ENCODE results near the gene LRPPRC. TPM values are rescaled to one million over a fixed set of nuclear protein-coding genes. Genes with fewer than 3 reads are reported as not detected.
"Not testable (repeated sequence)": the region's sequence is repeated elsewhere in the genome, so short reads cannot be mapped to it uniquely, and the experiment has no call there.

The LRPPRC gene
- total and polyA plus RNA-seq, 4 donors: 71.6 to 132 (median 92.5) TPM

- H3K36me3 ChIP-seq (ENCODE audit: control insufficient read depth, insufficient read depth, low read length): peaks cover 2% of the 10 kb centered on the region
- WGBS (ENCODE audit: insufficient coverage): no CpG with 5 or more reads among the region's 4 CpGs
- DNase-seq (ENCODE audit: low read depth in 4 of 6, low spot score in 6 of 6): no peak
- no peaks in the 10 kb centered on the region for H3K27me3 ChIP-seq (ENCODE audit: control insufficient read depth, insufficient read depth, low read length)
- no peaks in the 10 kb centered on the region for H3K9me3 ChIP-seq (ENCODE audit: control insufficient read depth, insufficient read depth, low read length)
- no peaks in the 10 kb centered on the region for H3K4me1 ChIP-seq (ENCODE audit: control insufficient read depth, insufficient read depth, low read length)
- H3K4me3 ChIP-seq (ENCODE audit: low read depth, low read length): no peak overlapping the region
- no peak overlapping the region for H3K27ac ChIP-seq (ENCODE audit: low read depth, low read length)
These were observed 61.2 kb downstream of the LRPPRC start for GRCh38 chr2:43934567-43934966.

GRCh38 chr2:43931293-43931692, 64.5 kb downstream of the LRPPRC start:
- H3K36me3 ChIP-seq (ENCODE audit: control insufficient read depth, insufficient read depth, low read length): peaks cover 2% of the 10 kb centered on the region
- no peaks in the 10 kb centered on the region for H3K9me3 ChIP-seq (ENCODE audit: control insufficient read depth, insufficient read depth, low read length)
- no peak overlapping the region for H3K4me3 ChIP-seq (ENCODE audit: low read depth, low read length)
- H3K27me3 ChIP-seq (ENCODE audit: control insufficient read depth, insufficient read depth, low read length): no peaks in the 10 kb centered on the region
- no peaks in the 10 kb centered on the region for H3K4me1 ChIP-seq (ENCODE audit: control insufficient read depth, insufficient read depth, low read length)
- WGBS (ENCODE audit: insufficient coverage): no CpG with 5 or more reads among the region's 3 CpGs
- DNase-seq (ENCODE audit: low read depth in 4 of 6, low spot score in 6 of 6): no peak
- H3K27ac ChIP-seq (ENCODE audit: low read depth, low read length): no peak overlapping the region

DNA sequence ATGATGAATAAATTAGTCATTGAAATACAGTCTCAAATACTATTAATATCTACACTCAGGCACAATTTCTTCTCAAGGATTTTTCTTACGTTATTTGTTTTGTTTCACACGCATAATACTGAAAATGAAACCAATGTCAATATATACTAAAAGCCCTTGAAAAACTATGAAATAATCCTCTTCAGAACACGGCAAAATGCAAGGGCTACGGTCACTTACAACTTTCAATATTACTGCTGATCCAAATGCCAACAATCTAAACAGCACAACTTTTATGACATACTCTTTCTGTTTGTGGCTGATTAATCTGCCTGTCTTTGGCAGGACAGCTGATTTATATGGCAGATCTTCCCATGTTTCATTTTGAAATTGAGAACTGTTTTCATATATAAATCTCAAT, 68.3 kb downstream of the LRPPRC start:
- H3K4me1 ChIP-seq (ENCODE audit: control insufficient read depth, insufficient read depth, low read length): no peaks in the 10 kb centered on the region
- DNase-seq (ENCODE audit: low read depth in 4 of 6, low spot score in 6 of 6): no peak
- WGBS (ENCODE audit: insufficient coverage): 100% methylated on average over 3 of the region's 4 CpGs
- H3K27ac ChIP-seq (ENCODE audit: low read depth, low read length): no peak overlapping the region
- H3K27me3 ChIP-seq (ENCODE audit: control insufficient read depth, insufficient read depth, low read length): no peaks in the 10 kb centered on the region
- H3K4me3 ChIP-seq (ENCODE audit: low read depth, low read length): no peak overlapping the region
- no peaks in the 10 kb centered on the region for H3K9me3 ChIP-seq (ENCODE audit: control insufficient read depth, insufficient read depth, low read length)
- H3K36me3 ChIP-seq (ENCODE audit: control insufficient read depth, insufficient read depth, low read length): peaks cover 8% of the 10 kb centered on the region

DNA sequence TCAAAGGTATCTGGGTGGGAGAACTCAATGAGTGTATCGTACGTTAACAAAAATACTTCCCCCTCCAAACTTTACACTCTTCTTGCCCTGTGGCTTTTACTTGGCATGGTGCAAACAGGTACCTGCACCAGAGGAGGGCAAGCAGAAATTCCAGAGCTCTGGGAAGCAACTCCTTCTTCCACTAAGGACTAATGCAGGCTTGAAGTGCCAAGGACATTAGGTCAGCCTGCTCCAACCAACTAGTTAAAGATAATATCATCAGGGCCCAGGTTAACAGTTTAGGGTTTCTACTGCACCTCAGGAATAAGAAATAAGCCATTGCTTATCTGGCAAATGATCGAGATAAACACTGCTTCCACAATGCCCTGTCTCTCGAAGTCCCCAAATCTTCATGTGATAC, 70.4 kb downstream of the LRPPRC start:
- H3K27ac ChIP-seq (ENCODE audit: low read depth, low read length): no peak overlapping the region
- no peaks in the 10 kb centered on the region for H3K9me3 ChIP-seq (ENCODE audit: control insufficient read depth, insufficient read depth, low read length)
- no peak for DNase-seq (ENCODE audit: low read depth in 4 of 6, low spot score in 6 of 6)
- H3K4me1 ChIP-seq (ENCODE audit: control insufficient read depth, insufficient read depth, low read length): no peaks in the 10 kb centered on the region
- 100% methylated on average over 4 of the region's 4 CpGs for WGBS (ENCODE audit: insufficient coverage)
- peaks cover 8% of the 10 kb centered on the region for H3K36me3 ChIP-seq (ENCODE audit: control insufficient read depth, insufficient read depth, low read length)
- H3K27me3 ChIP-seq (ENCODE audit: control insufficient read depth, insufficient read depth, low read length): no peaks in the 10 kb centered on the region
- no peak overlapping the region for H3K4me3 ChIP-seq (ENCODE audit: low read depth, low read length)

DNA sequence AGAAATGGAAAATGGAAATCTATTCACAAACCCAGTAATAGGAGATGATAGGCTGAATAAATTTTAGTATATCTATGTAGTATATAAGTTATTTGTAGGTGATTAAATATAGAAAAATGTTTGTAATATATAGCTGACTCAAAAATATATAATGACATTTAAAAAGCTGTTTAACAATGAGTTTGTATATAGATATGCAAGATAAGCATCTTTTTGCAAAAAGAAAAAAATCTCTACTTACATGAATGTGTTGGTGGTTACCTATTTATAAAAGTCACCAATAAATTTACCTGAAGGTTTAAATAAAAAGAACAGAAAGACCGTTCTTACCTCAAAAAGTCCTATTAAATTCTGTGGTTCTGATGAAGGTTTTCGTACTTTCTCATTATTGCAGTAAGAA, 71.3 kb downstream of the LRPPRC start:
- DNase-seq (ENCODE audit: low read depth in 4 of 6, low spot score in 6 of 6): no peak
- no CpG with 5 or more reads among the region's 2 CpGs for WGBS (ENCODE audit: insufficient coverage)
- Histone ChIP-seq H3K27ac (ENCODE audit: low read depth, low read length) (no peak overlapping the region), H3K9me3 (ENCODE audit: control insufficient read depth, insufficient read depth, low read length) (no peaks in the 10 kb centered on the region), H3K27me3 (ENCODE audit: control insufficient read depth, insufficient read depth, low read length) (no peaks in the 10 kb centered on the region), H3K36me3 (ENCODE audit: control insufficient read depth, insufficient read depth, low read length) (peaks cover 8% of the 10 kb centered on the region), H3K4me1 (ENCODE audit: control insufficient read depth, insufficient read depth, low read length) (no peaks in the 10 kb centered on the region), H3K4me3 (ENCODE audit: low read depth, low read length) (no peak overlapping the region)

DNA sequence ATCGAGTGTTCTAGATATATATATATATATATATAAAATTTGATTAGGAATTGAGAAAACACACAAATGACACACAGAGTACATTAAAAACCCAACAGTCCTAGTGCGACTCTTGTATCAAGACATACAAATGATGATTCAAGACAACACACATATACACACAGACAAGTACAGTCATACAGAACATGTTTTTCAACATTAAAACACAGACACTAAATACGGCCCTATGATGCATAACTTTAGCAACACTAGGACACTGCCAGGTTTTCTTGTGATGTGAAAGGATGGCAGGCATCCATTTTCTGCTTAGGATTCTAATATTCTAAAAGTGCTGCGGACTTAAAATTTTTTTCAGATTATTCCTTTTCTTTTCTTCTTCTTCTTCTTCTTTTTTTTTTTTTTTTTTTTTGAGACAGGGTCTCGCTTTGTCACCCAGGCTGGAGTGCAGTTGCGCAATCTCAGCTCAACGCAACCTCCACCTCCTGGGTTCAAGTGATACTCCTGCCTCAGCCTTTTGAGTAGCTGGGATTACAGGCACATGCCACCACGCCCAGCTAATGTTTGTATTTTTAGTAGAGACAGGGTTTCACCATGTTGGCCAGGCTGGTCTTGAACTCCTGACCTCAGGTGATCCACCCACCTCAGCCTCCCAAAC, 84.5 kb downstream of the LRPPRC start:
- 100% methylated on average over 4 of the region's 8 CpGs for WGBS (ENCODE audit: insufficient coverage)
- not testable (repeated sequence) for H3K4me1 ChIP-seq (ENCODE audit: control insufficient read depth, insufficient read depth, low read length); DNase-seq (ENCODE audit: low read depth in 4 of 6, low spot score in 6 of 6); H3K4me3 ChIP-seq (ENCODE audit: low read depth, low read length); H3K27me3 ChIP-seq (ENCODE audit: control insufficient read depth, insufficient read depth, low read length); H3K27ac ChIP-seq (ENCODE audit: low read depth, low read length); H3K9me3 ChIP-seq (ENCODE audit: control insufficient read depth, insufficient read depth, low read length)
- peaks cover 15% of the 10 kb centered on the region for H3K36me3 ChIP-seq (ENCODE audit: control insufficient read depth, insufficient read depth, low read length)

- Histone ChIP-seq H3K4me3 (ENCODE audit: low read depth, low read length) (no peak overlapping the region), H3K4me1 (ENCODE audit: control insufficient read depth, insufficient read depth, low read length) (no peaks in the 10 kb centered on the region), H3K27ac (ENCODE audit: low read depth, low read length) (no peak overlapping the region), H3K9me3 (ENCODE audit: control insufficient read depth, insufficient read depth, low read length) (no peaks in the 10 kb centered on the region), H3K36me3 (ENCODE audit: control insufficient read depth, insufficient read depth, low read length) (peaks cover 3% of the 10 kb centered on the region), H3K27me3 (ENCODE audit: control insufficient read depth, insufficient read depth, low read length) (no peaks in the 10 kb centered on the region)
- 78% methylated on average over 6 of the region's 6 CpGs for WGBS (ENCODE audit: insufficient coverage)
- no peak for DNase-seq (ENCODE audit: low read depth in 4 of 6, low spot score in 6 of 6)
These were observed 89.2 kb downstream of the LRPPRC start for GRCh38 chr2:43906448-43907109.

DNA sequence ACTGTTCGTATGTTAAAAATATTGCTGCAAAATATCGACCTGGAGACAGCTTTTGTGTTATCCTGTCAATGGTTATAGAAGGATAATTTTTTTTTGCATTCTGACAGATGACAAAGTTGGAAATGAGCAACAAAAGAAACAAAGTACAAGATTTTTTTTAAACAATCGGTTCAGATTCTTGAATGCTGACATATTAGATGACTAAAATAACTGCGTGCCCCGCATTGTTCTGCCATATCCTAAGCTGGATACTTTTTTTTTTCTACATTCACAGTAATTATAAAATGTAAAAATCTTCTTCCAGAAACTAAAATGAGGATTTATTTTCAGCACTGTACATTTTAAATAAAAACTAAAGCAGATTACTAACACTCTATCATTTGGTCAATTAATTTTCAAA, 89.9 kb downstream of the LRPPRC start:
- Histone ChIP-seq H3K36me3 (ENCODE audit: control insufficient read depth, insufficient read depth, low read length) (peaks cover 3% of the 10 kb centered on the region), H3K27ac (ENCODE audit: low read depth, low read length) (no peak overlapping the region), H3K4me1 (ENCODE audit: control insufficient read depth, insufficient read depth, low read length) (no peaks in the 10 kb centered on the region), H3K27me3 (ENCODE audit: control insufficient read depth, insufficient read depth, low read length) (no peaks in the 10 kb centered on the region), H3K4me3 (ENCODE audit: low read depth, low read length) (no peak overlapping the region), H3K9me3 (ENCODE audit: control insufficient read depth, insufficient read depth, low read length) (no peaks in the 10 kb centered on the region)
- DNase-seq (ENCODE audit: low read depth in 4 of 6, low spot score in 6 of 6): no peak
- 60% methylated on average over 1 of the region's 5 CpGs for WGBS (ENCODE audit: insufficient coverage)

- H3K4me3 ChIP-seq (ENCODE audit: low read depth, low read length): no peak overlapping the region
- H3K9me3 ChIP-seq (ENCODE audit: control insufficient read depth, insufficient read depth, low read length): no peaks in the 10 kb centered on the region
- H3K27ac ChIP-seq (ENCODE audit: low read depth, low read length): no peak overlapping the region
- no peaks in the 10 kb centered on the region for H3K27me3 ChIP-seq (ENCODE audit: control insufficient read depth, insufficient read depth, low read length)
- H3K4me1 ChIP-seq (ENCODE audit: control insufficient read depth, insufficient read depth, low read length): no peaks in the 10 kb centered on the region
- 43% methylated on average over 6 of the region's 11 CpGs for WGBS (ENCODE audit: insufficient coverage)
- H3K36me3 ChIP-seq (ENCODE audit: control insufficient read depth, insufficient read depth, low read length): peaks cover 3% of the 10 kb centered on the region
- DNase-seq (ENCODE audit: low read depth in 4 of 6, low spot score in 6 of 6): peak in 2 of 6 donors; percentile 23 to 44
These were observed 90.4 kb downstream of the LRPPRC start for GRCh38 chr2:43905371-43905803.

GRCh38 chr2:43899589-43899988, 96.2 kb downstream of the LRPPRC start:
- Histone ChIP-seq H3K36me3 (ENCODE audit: control insufficient read depth, insufficient read depth, low read length) (peaks cover 3% of the 10 kb centered on the region), H3K4me3 (ENCODE audit: low read depth, low read length) (no peak overlapping the region)
- WGBS (ENCODE audit: insufficient coverage): no CpG with 5 or more reads among the region's 2 CpGs

More at GRCh38 chr2:43899589-43899988, 96.2 kb downstream of the LRPPRC start:
- no peaks in the 10 kb centered on the region for H3K27me3 ChIP-seq (ENCODE audit: control insufficient read depth, insufficient read depth, low read length)
- H3K27ac ChIP-seq (ENCODE audit: low read depth, low read length): no peak overlapping the region
- H3K4me1 ChIP-seq (ENCODE audit: control insufficient read depth, insufficient read depth, low read length): peaks cover 7% of the 10 kb centered on the region
- DNase-seq (ENCODE audit: low read depth in 4 of 6, low spot score in 6 of 6): no peak
- H3K9me3 ChIP-seq (ENCODE audit: control insufficient read depth, insufficient read depth, low read length): no peaks in the 10 kb centered on the region
